Lower leg skin (tissue), 3 donors: Measurements from ENCODE around the gene FASTKD2.

ENCODE experiments used
- CTCF ChIP-seq, 3 donors: fragments of 450-650 bp; IDR thresholded peaks; one replicate each; pipeline ENCODE4 v1.5.1; 2016; ENCODE audit warnings: antibody characterized with exemption in 3 of 3, mild to moderate bottlenecking in 3 of 3, moderate library complexity in 2 of 3
- POLR2A ChIP-seq, 2 donors: fragments of 450-650 bp; IDR thresholded peaks; one replicate each; pipeline ENCODE4 v1.6.1; 2016 to 2017; ENCODE audit warnings: antibody characterized with exemption in 2 of 2, mild to moderate bottlenecking in 1 of 2, moderate library complexity in 1 of 2

- TF ChIP-seq POLR2A (IDR thresholded peaks at IDR 0.05), result no peak
- no peak for TF ChIP-seq CTCF (IDR thresholded peaks at IDR 0.05)
These were observed 36.9 kb upstream of the FASTKD2 start for GRCh38 chr2:206728277-206729199.
